HCT116 (cell line): ENCODE data around the gene KRTAP1-3. TPM values are rescaled to one million over a fixed set of nuclear protein-coding genes. Genes with fewer than 3 reads are reported as not detected.

Experiments
- ATAC-seq: fragments of 200-7000 bp; cut with Tn5 transposase; 2 replicates; pipeline ENCODE4 v1.9.1; 2020; ENCODE audit warnings: mild to moderate bottlenecking, moderate library complexity
- BruUV-seq: library from RNA; stranded (reverse); fragments of 400-500 nt; replicated peaks from 2 replicates; lab custom pipeline; 2021; lab: Mats Ljungman, UMichigan
- CTCF ChIA-PET: fragments of 300-600 bp; sonication (Branson Sonifier 250); formaldehyde crosslinking; loops from one replicate; lab custom pipeline; 2021; ENCODE audit warnings: antibody characterized with exemption; lab: Charles Lee
- POLR2A ChIA-PET: fragments of 300-600, 350-600 bp; sonication (Branson Sonifier 250); formaldehyde crosslinking; loops from one replicate; lab custom pipeline; 2021; ENCODE audit warnings: antibody characterized with exemption; lab: Charles Lee
- RAD21 ChIA-PET, 2 experiments: fragments of 300-600 bp; sonication (Branson Sonifier 250); formaldehyde crosslinking; loops; one replicate each; lab custom pipeline; 2023; ENCODE audit warnings: low total read pairs in 2 of 2; ENCODE audit not compliant: uncharacterized antibody in 2 of 2, unreplicated experiment in 2 of 2, low non-redundant PET in 1 of 2; lab: Charles Lee
- DNase-seq: peaks from one replicate; pipeline ENCODE4 v3.0.0-alpha.2; 2010; ENCODE audit warnings: low read depth, low spot score
- H2AFZ ChIP-seq: fragments of 200-600 bp; shearing (Covaris generic), sonication (generic); 2 replicates; pipeline ENCODE4 v1.6.1; 2017; ENCODE audit warnings: low read depth, mixed run types, mixed read lengths, antibody characterized with exemption, low read length; ENCODE audit not compliant: poor library complexity, severe bottlenecking
- H3K27ac ChIP-seq: 2 replicates; pipeline ENCODE4 v1.5.1; 2012; ENCODE audit warnings: low read depth, low read length
- H3K27me3 ChIP-seq: fragments of 200-600 bp; sonication (generic); 2 replicates; pipeline ENCODE4 v1.6.1; 2016; ENCODE audit warnings: mixed run types, low read length, mixed read lengths; ENCODE audit not compliant: insufficient read depth
- H3K36me3 ChIP-seq, 2 experiments: fragments of 200-500 bp in 1 of 2; fragments of 200-600 bp in 1 of 2; sonication (Bioruptor generic) in 1 of 2; sonication (generic) in 1 of 2; 2 replicates each; pipeline versions ENCODE4 v1.5.1 to v1.6.1; 2014 to 2016; ENCODE audit warnings: low read length in 2 of 2, inconsistent platforms in 1 of 2, mixed read lengths in 1 of 2, mixed run types in 1 of 2; ENCODE audit not compliant: insufficient read depth in 2 of 2, control insufficient read depth in 1 of 2
- H3K4me1 ChIP-seq, 2 experiments: fragments of 200-600 bp in 1 of 2; sonication (generic) in 1 of 2; 2 replicates each; pipeline versions ENCODE4 v1.5.1 to v1.6.1; 2012 to 2017; ENCODE audit warnings: low read length in 2 of 2, inconsistent platforms in 1 of 2, mild to moderate bottlenecking in 1 of 2, mixed read lengths in 1 of 2, mixed run types in 1 of 2, moderate library complexity in 1 of 2; ENCODE audit not compliant: insufficient read depth in 2 of 2, control insufficient read depth in 1 of 2
- H3K4me2 ChIP-seq: fragments of 200-600 bp; sonication (generic); 2 replicates; pipeline ENCODE4 v1.6.1; 2017; ENCODE audit warnings: mixed run types, low read length, mixed read lengths
- H3K4me3 ChIP-seq, 2 experiments: fragments of 200-600 bp in 1 of 2; sonication (generic) in 1 of 2; replicated peaks in 1 of 2; 2 replicates each; pipeline ENCODE4 v1.5.1; 2011 to 2016; ENCODE audit warnings: low read length in 2 of 2, control low read depth in 1 of 2, low read depth in 1 of 2, mild to moderate bottlenecking in 1 of 2, mixed read lengths in 1 of 2, mixed run types in 1 of 2
- H3K79me2 ChIP-seq: fragments of 200-600 bp; sonication (generic); 2 replicates; pipeline ENCODE4 v1.6.1; 2017; ENCODE audit warnings: mild to moderate bottlenecking, mixed run types, low read length, moderate library complexity, mixed read lengths; ENCODE audit not compliant: insufficient read depth
- H3K9ac ChIP-seq: fragments of 200-600 bp; sonication (generic); 2 replicates; pipeline ENCODE4 v1.6.1; 2016; ENCODE audit warnings: low read length, mixed read lengths
- H3K9me2 ChIP-seq: fragments of 200-600 bp; sonication (generic), shearing (Covaris generic); 2 replicates; pipeline ENCODE4 v1.6.1; 2017; ENCODE audit warnings: mixed run types, mild to moderate bottlenecking, moderate library complexity; ENCODE audit not compliant: insufficient read depth
- H3K9me3 ChIP-seq, 2 experiments: fragments of 200-500 bp in 1 of 2; fragments of 200-600 bp in 1 of 2; sonication (Bioruptor generic) in 1 of 2; sonication (generic) in 1 of 2; 2 replicates each; pipeline ENCODE4 v1.6.1; 2014 to 2017; ENCODE audit warnings: low read length in 2 of 2, mixed read lengths in 2 of 2, inconsistent platforms in 1 of 2, low read depth in 1 of 2, mild to moderate bottlenecking in 1 of 2, mixed run types in 1 of 2, moderate library complexity in 1 of 2; ENCODE audit not compliant: control insufficient read depth in 1 of 2, insufficient read depth in 1 of 2
- H4K20me1 ChIP-seq: fragments of 200-600 bp; sonication (generic), shearing (Covaris generic); 2 replicates; pipeline ENCODE4 v1.6.1; 2017; ENCODE audit warnings: mixed run types, mild to moderate bottlenecking, moderate library complexity; ENCODE audit not compliant: insufficient read depth
- EZH2phosphoT487 ChIP-seq: fragments of 200-600 bp; IDR thresholded peaks from 2 replicates; pipeline ENCODE4 v1.6.1; 2018; ENCODE audit warnings: antibody characterized with exemption, borderline replicate concordance
- SIN3A ChIP-seq: IDR thresholded peaks from 2 replicates; pipeline ENCODE4 v1.6.1; 2012; ENCODE audit warnings: low read depth
- SRF ChIP-seq: IDR thresholded peaks from 2 replicates; pipeline ENCODE4 v1.6.1; 2012; ENCODE audit warnings: low read depth
- ZFX ChIP-seq: fragments of 450-650 bp; IDR thresholded peaks from 2 replicates; pipeline ENCODE4 v1.6.1; 2017
- ZNF274 ChIP-seq: fragments of 200-500 bp; sonication (Bioruptor generic); IDR thresholded peaks from 2 replicates; pipeline ENCODE4 v1.6.1; 2014; ENCODE audit warnings: mild to moderate bottlenecking, low read depth, low read length, inconsistent platforms
- intact Hi-C: fragments of 100-400 bp; cut with micrococcal nuclease; formaldehyde crosslinking; loops from 2 replicates; pipeline ENCODE4 v1.10.0; 2022
- total RNA-seq: library from RNA; stranded (reverse); gene quantifications from one replicate; pipeline ENCODE4 v1.2.1, GENCODE V29; 2021; ENCODE audit not compliant: unreplicated experiment
- TF ChIP-seq, protein P1 (sequence below): IDR thresholded peaks from 2 replicates; pipeline ENCODE4 v1.6.1; 2012
- TF ChIP-seq, protein P2 (sequence below): IDR thresholded peaks from 2 replicates; pipeline ENCODE4 v1.6.1; 2012; ENCODE audit warnings: low read depth

The KRTAP1-3 gene
- total RNA-seq, 1 experiment from 2014 or later = not detected

DNA sequence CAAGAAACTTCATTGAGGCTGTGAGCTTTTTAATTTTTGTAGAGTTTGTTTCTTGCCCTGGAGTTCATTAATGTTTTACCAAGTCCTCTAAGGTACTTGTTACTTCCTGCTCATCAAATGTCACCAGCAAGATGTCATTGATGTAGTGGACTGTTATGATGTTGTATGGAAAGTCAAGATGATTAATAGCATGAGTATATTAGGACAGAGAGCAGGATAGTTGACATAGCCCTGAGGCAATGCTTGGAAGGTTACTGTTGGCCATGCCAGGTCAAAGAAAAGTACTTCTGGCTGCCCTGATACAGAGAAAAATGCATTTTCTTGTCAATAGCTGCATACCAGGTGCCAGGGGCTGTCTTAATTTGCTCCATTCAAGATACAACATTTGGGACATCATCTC lies 14.3 kb downstream of the KRTAP1-3 start:
- intact Hi-C loops = no loop called here
- H3K36me3 ChIP-seq = no peaks in the 10 kb centered on the region; a peak in 1 of 4 replicates
- no peaks in the 10 kb centered on the region for H4K20me1 ChIP-seq
- H3K4me1 ChIP-seq = no peaks in the 10 kb centered on the region
- H3K4me2 ChIP-seq = no peak overlapping the region
- H3K9me3 ChIP-seq = peaks cover 0 to 9% of the 10 kb centered on the region in 2 experiments; a peak in 1 of 4 replicates
- H3K4me3 ChIP-seq = no peak overlapping the region
- TF ChIP-seq SRF (no peak), ZFX (no peak), SIN3A (no peak), EZH2phosphoT487 (no peak), ZNF274 (no peak)
- TF ChIP-seq, protein P1, sequence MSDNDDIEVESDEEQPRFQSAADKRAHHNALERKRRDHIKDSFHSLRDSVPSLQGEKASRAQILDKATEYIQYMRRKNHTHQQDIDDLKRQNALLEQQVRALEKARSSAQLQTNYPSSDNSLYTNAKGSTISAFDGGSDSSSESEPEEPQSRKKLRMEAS = no peak
- TF ChIP-seq, protein P2, sequence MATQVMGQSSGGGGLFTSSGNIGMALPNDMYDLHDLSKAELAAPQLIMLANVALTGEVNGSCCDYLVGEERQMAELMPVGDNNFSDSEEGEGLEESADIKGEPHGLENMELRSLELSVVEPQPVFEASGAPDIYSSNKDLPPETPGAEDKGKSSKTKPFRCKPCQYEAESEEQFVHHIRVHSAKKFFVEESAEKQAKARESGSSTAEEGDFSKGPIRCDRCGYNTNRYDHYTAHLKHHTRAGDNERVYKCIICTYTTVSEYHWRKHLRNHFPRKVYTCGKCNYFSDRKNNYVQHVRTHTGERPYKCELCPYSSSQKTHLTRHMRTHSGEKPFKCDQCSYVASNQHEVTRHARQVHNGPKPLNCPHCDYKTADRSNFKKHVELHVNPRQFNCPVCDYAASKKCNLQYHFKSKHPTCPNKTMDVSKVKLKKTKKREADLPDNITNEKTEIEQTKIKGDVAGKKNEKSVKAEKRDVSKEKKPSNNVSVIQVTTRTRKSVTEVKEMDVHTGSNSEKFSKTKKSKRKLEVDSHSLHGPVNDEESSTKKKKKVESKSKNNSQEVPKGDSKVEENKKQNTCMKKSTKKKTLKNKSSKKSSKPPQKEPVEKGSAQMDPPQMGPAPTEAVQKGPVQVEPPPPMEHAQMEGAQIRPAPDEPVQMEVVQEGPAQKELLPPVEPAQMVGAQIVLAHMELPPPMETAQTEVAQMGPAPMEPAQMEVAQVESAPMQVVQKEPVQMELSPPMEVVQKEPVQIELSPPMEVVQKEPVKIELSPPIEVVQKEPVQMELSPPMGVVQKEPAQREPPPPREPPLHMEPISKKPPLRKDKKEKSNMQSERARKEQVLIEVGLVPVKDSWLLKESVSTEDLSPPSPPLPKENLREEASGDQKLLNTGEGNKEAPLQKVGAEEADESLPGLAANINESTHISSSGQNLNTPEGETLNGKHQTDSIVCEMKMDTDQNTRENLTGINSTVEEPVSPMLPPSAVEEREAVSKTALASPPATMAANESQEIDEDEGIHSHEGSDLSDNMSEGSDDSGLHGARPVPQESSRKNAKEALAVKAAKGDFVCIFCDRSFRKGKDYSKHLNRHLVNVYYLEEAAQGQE = no peak
- TF ChIP-seq, all 23 proteins: peak for 0
- Histone ChIP-seq H3K79me2 (no peaks in the 10 kb centered on the region), H3K27ac (no peak overlapping the region), H3K9ac (no peak overlapping the region), H2AFZ (no peak overlapping the region), H3K9me2 (no peaks in the 10 kb centered on the region), H3K27me3 (no peaks in the 10 kb centered on the region)
- POLR2A ChIA-PET = no interaction called here
- RAD21 ChIA-PET = no interaction called here
- ATAC-seq (no peak), DNase-seq (no peak)
- CTCF ChIA-PET = no interaction called here
- no TSS peak for BruUV-seq
